Natural killer cell (primary cell): Measurements from ENCODE around the gene ITGA7. TPM values are rescaled to one million over a fixed set of nuclear protein-coding genes. Genes with fewer than 3 reads are reported as not detected.

ENCODE experiments used
- ATAC-seq, 3 donors: fragments of 150-1000 bp in 2 of 3; fragments of 200-7000 bp in 1 of 3; cut with Tn5 transposase; 1 replicate in 1 of 3; 2 replicates in 2 of 3; pipeline ENCODE4 v1.10.0; 2021; ENCODE audit warnings: mild to moderate bottlenecking in 2 of 3, moderate library complexity in 2 of 3
- DNase-seq, 2 donors: peaks; one replicate each; pipeline versions ENCODE4 v3.0.0 to v3.0.0-alpha.2; 2013 to 2021; ENCODE audit warnings: mixed read lengths in 1 of 2
- H3K27ac ChIP-seq: one replicate; pipeline ENCODE4 v1.5.1; 2013; ENCODE audit warnings: mild to moderate bottlenecking, low read length
- H3K27me3 ChIP-seq: one replicate; pipeline ENCODE4 v1.6.1; 2013; ENCODE audit warnings: low read length; ENCODE audit not compliant: control insufficient read depth, insufficient read depth
- H3K36me3 ChIP-seq: one replicate; pipeline ENCODE4 v1.6.1; 2013; ENCODE audit warnings: low read length; ENCODE audit not compliant: control insufficient read depth, insufficient read depth
- H3K4me1 ChIP-seq: one replicate; pipeline ENCODE4 v1.6.1; 2013; ENCODE audit warnings: low read length; ENCODE audit not compliant: control insufficient read depth, insufficient read depth
- H3K4me3 ChIP-seq: one replicate; pipeline ENCODE4 v1.5.1; 2013; ENCODE audit warnings: low read length
- H3K9me3 ChIP-seq: one replicate; pipeline ENCODE4 v1.6.1; 2013; ENCODE audit warnings: low read length; ENCODE audit not compliant: control insufficient read depth, insufficient read depth
- H3K27ac Mint-ChIP-seq, 2 donors: one replicate each; pipeline ENCODE4 v1.8.0; 2022; ENCODE audit warnings: mild to moderate bottlenecking in 2 of 2, mixed read lengths in 2 of 2, moderate library complexity in 1 of 2
- H3K27me3 Mint-ChIP-seq, 2 donors: one replicate each; pipeline ENCODE4 v1.8.0; 2022; ENCODE audit warnings: low read depth in 2 of 2, mixed read lengths in 2 of 2
- H3K36me3 Mint-ChIP-seq: one replicate; pipeline ENCODE4 v1.8.0; 2022; ENCODE audit warnings: mixed read lengths
- H3K4me1 Mint-ChIP-seq, 2 donors: one replicate each; pipeline ENCODE4 v1.8.0; 2022; ENCODE audit warnings: mixed read lengths in 2 of 2
- H3K4me3 Mint-ChIP-seq: one replicate; pipeline ENCODE4 v1.8.0; 2022; ENCODE audit warnings: mild to moderate bottlenecking, moderate library complexity, mixed read lengths
- H3K9me3 Mint-ChIP-seq, 2 donors: one replicate each; pipeline ENCODE4 v1.8.0; 2022; ENCODE audit warnings: mixed read lengths in 2 of 2
- CTCF ChIP-seq: fragments of 200-600 bp; IDR thresholded peaks from one replicate; pipeline ENCODE4 v1.8.0; 2022; ENCODE audit warnings: antibody characterized with exemption
- WGBS: methylation state at CpG from one replicate; pipeline ENCODE4 v1.1.7; 2013; ENCODE audit warnings: missing lambda C conversion rate; ENCODE audit not compliant: insufficient coverage; 5-methylcytosine and 5-hydroxymethylcytosine counted together
- intact Hi-C: fragments of 100-400 bp; cut with micrococcal nuclease; formaldehyde crosslinking; loops from one replicate; pipeline ENCODE4 v1.14.2; 2022
- total RNA-seq, 4 donors: library from RNA; stranded (reverse); fragments of 120-200 nt in 1 of 4; gene quantifications; one replicate each; pipeline versions ENCODE4 v1.2.3 to v1.2.4, GENCODE V29; 2013 to 2022

ITGA7 gene
- total RNA-seq, 3 donors from 2014 or later (not counting 1 experiment from before 2014, with no cell fraction given), result 2.8 to 4.6 (median 4.3) TPM

- no peak for TF ChIP-seq CTCF
- no peaks in the 10 kb centered on the region for H3K27me3 ChIP-seq
- intact Hi-C loops, result no loop called here
- H3K4me1 ChIP-seq, result no peaks in the 10 kb centered on the region
- no peaks in the 10 kb centered on the region for H3K9me3 ChIP-seq
- Mint-ChIP-seq H3K4me1 (no peaks in the 10 kb centered on the region), H3K27ac (no peak overlapping the region), H3K27me3 (no peaks in the 10 kb centered on the region), H3K4me3 (no peak overlapping the region), H3K36me3 (no peaks in the 10 kb centered on the region), H3K9me3 (no peaks in the 10 kb centered on the region)
- H3K27ac ChIP-seq, result no peak overlapping the region
- WGBS, result 89% methylated on average over 20 of the region's 21 CpGs
- H3K36me3 ChIP-seq, result no peaks in the 10 kb centered on the region
- ATAC-seq (no peak), DNase-seq (no peak)
- H3K4me3 ChIP-seq, result no peak overlapping the region
Observed at GRCh38 chr12:55700255-55701018, 7.3 kb downstream of the ITGA7 start.

GRCh38 chr12:55699471-55700055 is 8.1 kb downstream of the ITGA7 start:
- no peak for DNase-seq
- ATAC-seq, result no peak
- no peak overlapping the region for H3K27ac Mint-ChIP-seq
- Histone ChIP-seq H3K36me3 (no peaks in the 10 kb centered on the region), H3K9me3 (no peaks in the 10 kb centered on the region), H3K27me3 (no peaks in the 10 kb centered on the region), H3K4me1 (no peaks in the 10 kb centered on the region), H3K27ac (no peak overlapping the region), H3K4me3 (no peak overlapping the region)
- no peaks in the 10 kb centered on the region for H3K36me3 Mint-ChIP-seq
- H3K4me3 Mint-ChIP-seq, result no peak overlapping the region
- intact Hi-C loops, result no loop called here
- no peaks in the 10 kb centered on the region for H3K9me3 Mint-ChIP-seq
- WGBS, result 85% methylated on average over 5 of the region's 5 CpGs
- H3K27me3 Mint-ChIP-seq, result no peaks in the 10 kb centered on the region
- TF ChIP-seq CTCF, result no peak
- H3K4me1 Mint-ChIP-seq, result no peaks in the 10 kb centered on the region

GRCh38 chr12:55698965-55699364 is 8.7 kb downstream of the ITGA7 start:
- no CpG with 5 or more reads among the region's 1 CpG for WGBS
- no peaks in the 10 kb centered on the region for H3K27me3 ChIP-seq
- no peaks in the 10 kb centered on the region for H3K27me3 Mint-ChIP-seq
- H3K9me3 Mint-ChIP-seq, result no peaks in the 10 kb centered on the region
- H3K9me3 ChIP-seq, result no peaks in the 10 kb centered on the region
- H3K4me1 Mint-ChIP-seq, result no peaks in the 10 kb centered on the region
- ATAC-seq, result no peak
- no peaks in the 10 kb centered on the region for H3K36me3 ChIP-seq
- H3K4me1 ChIP-seq, result no peaks in the 10 kb centered on the region
- H3K36me3 Mint-ChIP-seq, result no peaks in the 10 kb centered on the region
- H3K27ac ChIP-seq, result no peak overlapping the region
- DNase-seq, result no peak
- intact Hi-C loops, result no loop called here
- H3K4me3 ChIP-seq, result no peak overlapping the region
- H3K27ac Mint-ChIP-seq, result no peak overlapping the region
- no peak for TF ChIP-seq CTCF
- H3K4me3 Mint-ChIP-seq, result no peak overlapping the region
